NCI-H748 treated with DMSO at 0.1 percent for 48 hours (cell line): ENCODE measurements around the gene CFAP65.

Experiments used
- DNase-seq: peaks from one replicate; lab custom pipeline; 2025; lab: John Stamatoyannopoulos, UW

Gene CFAP65

GRCh38 chr2:218992703-218993344 is 48.5 kb downstream of the CFAP65 start:
- peak; percentile 16 for DNase-seq

- DNase-seq = no peak
Observed at GRCh38 chr2:218992196-218992595, 49.1 kb downstream of the CFAP65 start.

- no peak for DNase-seq
Observed at GRCh38 chr2:218991674-218992168, 49.6 kb downstream of the CFAP65 start.

- DNase-seq = no peak
Observed at GRCh38 chr2:218990612-218991011, 50.7 kb downstream of the CFAP65 start.

- DNase-seq = no peak
Observed at GRCh38 chr2:218990052-218990451, 51.3 kb downstream of the CFAP65 start.

- DNase-seq = no peak
Observed at GRCh38 chr2:218988650-218989049, 52.7 kb downstream of the CFAP65 start.

GRCh38 chr2:218988164-218988563 is 53.2 kb downstream of the CFAP65 start:
- no peak for DNase-seq

GRCh38 chr2:218986148-218986761 is 55.1 kb downstream of the CFAP65 start:
- no peak for DNase-seq

GRCh38 chr2:218985325-218986091 is 55.8 kb downstream of the CFAP65 start:
- DNase-seq = no peak

GRCh38 chr2:218985021-218985324 is 56.3 kb downstream of the CFAP65 start, which contains the start of gene FEV:
Gene FEV (minus strand): TSS chr2:218985184. CDS start chr2:218985075, 109 bp downstream.
- DNase-seq = no peak

GRCh38 chr2:218984239-218985020 is 56.9 kb downstream of the CFAP65 start:
- no peak for DNase-seq

GRCh38 chr2:218983934-218984238 is 57.4 kb downstream of the CFAP65 start:
- no peak for DNase-seq

GRCh38 chr2:218983263-218983933 is 57.9 kb downstream of the CFAP65 start:
- DNase-seq = no peak

GRCh38 chr2:218982586-218983262 is 58.6 kb downstream of the CFAP65 start:
- no peak for DNase-seq

- peak; percentile 29 for DNase-seq
Observed at GRCh38 chr2:218981881-218982585, 59.3 kb downstream of the CFAP65 start.

GRCh38 chr2:218981390-218981880 is 59.9 kb downstream of the CFAP65 start:
- DNase-seq = no peak

GRCh38 chr2:218980735-218981389 is 60.5 kb downstream of the CFAP65 start:
- no peak for DNase-seq

- DNase-seq = peak; percentile 79
Observed at GRCh38 chr2:218979846-218980734, 61.2 kb downstream of the CFAP65 start.
